Activated CD4-positive, alpha-beta memory T cell treated with anti-CD3 and anti-CD28 coated beads for 36 hours (primary cell): ENCODE data around the gene AIRE. TPM values are rescaled to one million over a fixed set of nuclear protein-coding genes. Genes with fewer than 3 reads are reported as not detected.
"Not testable (repeated sequence)": the region's sequence is repeated elsewhere in the genome, so short reads cannot be mapped to it uniquely, and the experiment has no call there.

Experiments used
- CTCF ChIA-PET: fragments of 350-600 bp; sonication (Branson Sonifier 250); formaldehyde crosslinking; loops from one replicate; lab custom pipeline; 2021; ENCODE audit warnings: antibody characterized with exemption, inconsistent platforms; lab: Charles Lee
- POLR2A ChIA-PET: fragments of 350-600 bp; sonication (Branson Sonifier 250); formaldehyde crosslinking; loops from one replicate; lab custom pipeline; 2021; ENCODE audit warnings: antibody characterized with exemption; lab: Charles Lee
- DNase-seq: peaks from one replicate; pipeline ENCODE4 v3.0.0-alpha.2; 2020
- H3K27ac Mint-ChIP-seq: one replicate; pipeline ENCODE4 v1.8.0; 2021; ENCODE audit warnings: mixed read lengths
- H3K27me3 Mint-ChIP-seq: one replicate; pipeline ENCODE4 v1.8.0; 2021; ENCODE audit warnings: mixed read lengths
- H3K36me3 Mint-ChIP-seq: one replicate; pipeline ENCODE4 v1.8.0; 2021; ENCODE audit warnings: mixed read lengths
- H3K4me1 Mint-ChIP-seq: one replicate; pipeline ENCODE4 v1.8.0; 2021; ENCODE audit warnings: low read depth, mixed read lengths
- H3K4me3 Mint-ChIP-seq: one replicate; pipeline ENCODE4 v1.8.0; 2021; ENCODE audit warnings: mild to moderate bottlenecking, mixed read lengths
- H3K9me3 Mint-ChIP-seq: one replicate; pipeline ENCODE4 v1.8.0; 2021; ENCODE audit warnings: mixed read lengths
- intact Hi-C: fragments of 100-400 bp; cut with micrococcal nuclease; formaldehyde crosslinking; loops from one replicate; pipeline ENCODE4 v1.15.1; 2023
- total RNA-seq, 2 experiments: library from RNA; stranded (reverse); gene quantifications; one replicate each; pipeline ENCODE4 v1.2.3, GENCODE V29; 2021

The AIRE gene
- total RNA-seq = not detected

DNA sequence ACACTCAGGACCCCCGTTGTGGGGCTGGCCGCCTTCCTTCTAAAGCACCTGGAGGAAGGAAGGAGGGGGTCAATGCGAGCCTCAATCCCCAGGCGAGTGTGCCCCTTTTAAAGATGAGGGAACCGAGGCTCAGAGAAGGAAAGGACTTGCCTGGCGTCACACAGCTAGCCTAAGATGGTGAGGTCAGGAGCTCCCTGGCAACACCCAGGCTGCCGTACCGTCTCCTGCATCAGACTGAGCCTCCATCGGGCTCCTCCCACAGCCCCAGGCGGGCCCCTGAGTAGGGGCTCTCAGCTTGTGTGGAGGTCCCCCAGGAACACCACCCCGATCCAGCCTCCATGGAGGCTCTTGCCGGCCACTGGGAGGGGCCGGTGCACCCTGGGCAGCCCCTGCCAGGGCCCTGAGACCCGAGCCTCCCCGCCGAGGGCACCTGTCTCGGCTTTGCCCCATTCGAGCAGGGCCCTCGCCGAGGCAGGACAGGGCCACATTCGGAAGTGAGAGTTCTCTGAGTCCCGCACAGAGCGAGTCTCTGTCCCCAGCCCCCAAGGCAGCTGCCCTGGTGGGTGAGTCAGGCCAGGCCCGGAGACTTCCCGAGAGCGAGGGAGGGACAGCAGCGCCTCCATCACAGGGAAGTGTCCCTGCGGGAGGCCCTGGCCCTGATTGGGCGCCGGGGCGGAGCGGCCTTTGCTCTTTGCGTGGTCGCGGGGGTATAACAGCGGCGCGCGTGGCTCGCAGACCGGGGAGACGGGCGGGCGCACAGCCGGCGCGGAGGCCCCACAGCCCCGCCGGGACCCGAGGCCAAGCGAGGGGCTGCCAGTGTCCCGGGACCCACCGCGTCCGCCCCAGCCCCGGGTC is at the start of gene AIRE:
AIRE (plus strand) TSS at position 739 of the 855 bp plus-strand sequence. CDS start 131 bp downstream, outside the sequence.
- no peak for DNase-seq
- Mint-ChIP-seq H3K27ac (no peak within 1 kb of the TSS), H3K27me3 (peaks cover 3% of the 10 kb centered on the region), H3K4me3 (no peak within 1 kb of the TSS), H3K4me1 (no peaks in the 10 kb centered on the region), H3K9me3 (no peaks in the 10 kb centered on the region), H3K36me3 (no peaks in the 10 kb centered on the region)
- intact Hi-C loops = no loop called here
- ChIA-PET CTCF (no interaction called here), POLR2A (no interaction called here)

GRCh38 chr21:44240353-44240752 is 45.3 kb upstream of the AIRE start:
- CTCF ChIA-PET, H3K4me3 Mint-ChIP-seq, H3K4me1 Mint-ChIP-seq, POLR2A ChIA-PET, H3K9me3 Mint-ChIP-seq, intact Hi-C loops, H3K27ac Mint-ChIP-seq, H3K36me3 Mint-ChIP-seq, DNase-seq, H3K27me3 Mint-ChIP-seq: not testable (repeated sequence)

DNA sequence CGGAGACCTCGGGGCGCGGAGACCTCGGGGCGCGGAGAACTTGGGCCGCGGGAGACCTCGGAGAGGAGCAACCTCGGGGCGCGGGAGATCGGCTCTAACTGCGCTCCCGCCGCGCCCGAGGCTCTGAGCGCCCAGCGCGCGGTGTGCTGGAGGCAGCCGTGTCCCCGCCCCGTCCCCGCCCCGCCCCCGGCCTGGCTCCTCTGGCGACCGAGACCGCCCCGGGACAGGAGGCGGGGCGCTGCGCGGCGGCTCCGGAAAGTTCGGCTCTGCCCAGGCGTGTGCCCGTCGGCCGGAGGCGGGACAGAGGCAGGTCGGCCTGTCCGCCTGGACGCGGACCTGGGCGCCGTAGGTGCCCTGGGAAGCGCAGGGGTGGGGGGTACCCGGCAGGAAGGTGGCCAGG is 44.8 kb upstream of the AIRE start, which contains the start of gene ICOSLG:
ICOSLG (minus strand) TSS at position 102 of the 400 bp plus-strand sequence. CDS start 126 bp downstream, outside the sequence.
- H3K27ac Mint-ChIP-seq, DNase-seq, CTCF ChIA-PET, H3K4me3 Mint-ChIP-seq, H3K27me3 Mint-ChIP-seq, intact Hi-C loops, H3K36me3 Mint-ChIP-seq, POLR2A ChIA-PET, H3K4me1 Mint-ChIP-seq, H3K9me3 Mint-ChIP-seq: not testable (repeated sequence)

DNA sequence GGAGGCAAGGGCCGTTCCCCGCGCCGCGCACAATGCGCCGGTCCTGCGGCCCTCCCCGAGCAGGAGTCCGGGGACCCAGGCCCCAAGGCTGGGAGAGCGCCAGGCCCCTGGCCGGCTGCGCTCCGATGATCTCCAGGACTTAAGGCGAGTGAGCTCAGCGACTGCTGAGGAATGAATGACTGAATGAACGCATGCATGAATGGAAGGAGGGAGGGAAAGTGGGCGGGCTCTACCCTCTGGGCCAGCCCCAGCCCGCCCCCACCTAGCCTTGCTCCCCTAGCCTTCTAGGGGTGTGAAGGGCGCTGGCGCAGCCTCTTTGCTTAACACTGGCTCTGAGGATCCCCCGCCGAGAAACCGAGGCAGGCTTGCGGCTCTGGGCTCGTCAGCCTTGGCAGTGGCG is 44.4 kb upstream of the AIRE start:
- H3K27ac Mint-ChIP-seq, H3K4me1 Mint-ChIP-seq, H3K9me3 Mint-ChIP-seq, POLR2A ChIA-PET, DNase-seq, H3K36me3 Mint-ChIP-seq, H3K4me3 Mint-ChIP-seq, CTCF ChIA-PET, intact Hi-C loops, H3K27me3 Mint-ChIP-seq: not testable (repeated sequence)

DNA sequence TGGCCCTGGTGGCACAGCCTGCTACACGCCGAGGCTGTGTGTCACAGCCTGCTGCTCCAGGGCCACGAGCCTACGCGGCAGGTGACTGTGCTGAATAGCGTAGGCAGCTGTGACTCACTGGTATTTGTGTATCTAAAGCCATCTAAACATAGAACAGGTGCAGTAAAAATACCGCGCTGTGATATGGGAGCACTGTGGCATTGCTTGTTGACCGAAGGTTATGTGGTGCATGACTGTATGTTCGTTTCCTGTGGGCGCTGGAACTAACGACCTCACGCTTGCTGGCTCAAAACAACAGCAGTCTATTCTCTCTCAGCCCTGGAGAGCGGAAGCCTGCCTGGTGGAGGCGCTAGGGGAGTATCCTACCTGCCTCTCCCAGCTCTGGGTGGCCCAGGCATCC is 41.7 kb upstream of the AIRE start:
- H3K27me3 Mint-ChIP-seq, H3K9me3 Mint-ChIP-seq, H3K4me1 Mint-ChIP-seq, H3K36me3 Mint-ChIP-seq, CTCF ChIA-PET, intact Hi-C loops, H3K4me3 Mint-ChIP-seq, DNase-seq, H3K27ac Mint-ChIP-seq, POLR2A ChIA-PET: not testable (repeated sequence)

- H3K27ac Mint-ChIP-seq, H3K9me3 Mint-ChIP-seq, H3K36me3 Mint-ChIP-seq, intact Hi-C loops, DNase-seq, H3K4me1 Mint-ChIP-seq, H3K27me3 Mint-ChIP-seq, CTCF ChIA-PET, POLR2A ChIA-PET, H3K4me3 Mint-ChIP-seq: not testable (repeated sequence)
These were observed 37.8 kb upstream of the AIRE start for GRCh38 chr21:44247904-44248303.

DNA sequence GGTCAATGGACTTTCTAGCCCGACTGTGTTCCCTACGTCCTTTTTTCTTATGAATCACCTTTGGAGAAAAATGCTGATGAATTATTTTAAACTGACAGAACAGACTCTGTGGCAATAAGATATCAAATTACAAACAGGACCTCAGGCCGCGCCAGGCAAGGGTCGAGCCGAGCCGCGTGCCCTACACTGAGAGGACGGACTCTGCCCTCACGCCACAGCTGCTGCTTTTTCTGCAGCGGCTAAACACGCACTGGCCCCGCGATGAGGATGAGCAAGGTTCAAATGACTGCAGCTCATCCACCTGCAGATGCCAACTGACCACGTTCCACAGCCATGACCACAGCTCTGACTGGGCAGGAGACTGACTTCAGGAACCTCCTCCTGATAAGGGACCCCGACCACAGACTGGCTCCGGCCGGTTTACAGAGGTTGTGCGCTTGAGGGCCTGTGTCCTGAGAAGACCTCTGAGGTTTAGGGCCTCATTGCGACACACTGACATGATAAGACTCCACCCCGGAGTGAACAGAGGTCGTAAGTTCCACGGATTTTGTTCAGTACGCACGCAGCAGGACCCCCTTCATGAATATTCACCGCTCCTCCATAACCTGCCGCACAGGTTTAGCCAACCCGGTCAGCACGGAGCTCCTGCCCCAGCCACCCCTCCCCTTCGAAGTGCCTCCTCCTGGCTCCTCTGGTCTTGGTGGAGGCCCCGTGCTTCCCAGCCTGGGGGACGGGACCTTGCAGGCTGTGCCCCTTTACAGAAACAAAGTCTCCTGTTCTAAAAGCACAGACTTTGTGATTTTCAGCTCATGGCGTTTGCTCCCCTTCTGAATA is 36.3 kb upstream of the AIRE start:
- CTCF ChIA-PET, H3K36me3 Mint-ChIP-seq, H3K27me3 Mint-ChIP-seq, POLR2A ChIA-PET, H3K9me3 Mint-ChIP-seq, H3K4me1 Mint-ChIP-seq, H3K4me3 Mint-ChIP-seq, H3K27ac Mint-ChIP-seq, DNase-seq, intact Hi-C loops: not testable (repeated sequence)

GRCh38 chr21:44253832-44254710 is 31.6 kb upstream of the AIRE start:
- ChIA-PET POLR2A (no interaction called here), CTCF (no interaction called here)
- Mint-ChIP-seq H3K4me3 (no peak overlapping the region), H3K9me3 (no peaks in the 10 kb centered on the region), H3K36me3 (no peaks in the 10 kb centered on the region), H3K27me3 (peaks cover 2% of the 10 kb centered on the region), H3K4me1 (peaks cover 2% of the 10 kb centered on the region), H3K27ac (no peak overlapping the region)
- DNase-seq = no peak
- intact Hi-C loops = no loop called here

DNA sequence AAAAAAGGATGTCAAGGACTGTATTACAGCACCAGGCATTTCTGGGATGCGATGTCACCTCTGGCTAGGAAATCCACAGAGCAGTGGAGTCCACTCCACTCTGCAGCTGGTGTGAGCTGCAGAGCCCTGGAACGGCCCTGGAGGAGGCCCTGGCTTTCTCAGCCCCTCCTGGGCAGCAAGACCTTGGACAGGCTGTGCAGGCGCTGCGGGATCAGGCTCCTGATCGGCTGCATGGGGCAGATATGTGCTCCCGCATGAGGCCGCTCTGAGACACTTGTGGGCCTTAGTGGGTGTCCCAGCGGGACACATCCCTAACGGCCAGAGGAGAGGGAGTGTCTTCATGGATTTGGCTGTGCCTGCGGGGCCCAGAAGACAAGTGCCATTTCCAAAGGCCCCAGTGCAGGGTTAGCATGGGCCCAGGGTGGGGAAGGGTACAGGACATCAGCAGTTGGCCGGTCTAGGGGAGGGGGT is 30.1 kb upstream of the AIRE start:
- Mint-ChIP-seq H3K4me1 (peaks cover 2% of the 10 kb centered on the region), H3K27me3 (peaks cover 2% of the 10 kb centered on the region), H3K4me3 (no peak overlapping the region), H3K9me3 (no peaks in the 10 kb centered on the region), H3K27ac (no peak overlapping the region), H3K36me3 (no peaks in the 10 kb centered on the region)
- POLR2A ChIA-PET = no interaction called here
- intact Hi-C loops = no loop called here
- no peak for DNase-seq
- CTCF ChIA-PET = no interaction called here

DNA sequence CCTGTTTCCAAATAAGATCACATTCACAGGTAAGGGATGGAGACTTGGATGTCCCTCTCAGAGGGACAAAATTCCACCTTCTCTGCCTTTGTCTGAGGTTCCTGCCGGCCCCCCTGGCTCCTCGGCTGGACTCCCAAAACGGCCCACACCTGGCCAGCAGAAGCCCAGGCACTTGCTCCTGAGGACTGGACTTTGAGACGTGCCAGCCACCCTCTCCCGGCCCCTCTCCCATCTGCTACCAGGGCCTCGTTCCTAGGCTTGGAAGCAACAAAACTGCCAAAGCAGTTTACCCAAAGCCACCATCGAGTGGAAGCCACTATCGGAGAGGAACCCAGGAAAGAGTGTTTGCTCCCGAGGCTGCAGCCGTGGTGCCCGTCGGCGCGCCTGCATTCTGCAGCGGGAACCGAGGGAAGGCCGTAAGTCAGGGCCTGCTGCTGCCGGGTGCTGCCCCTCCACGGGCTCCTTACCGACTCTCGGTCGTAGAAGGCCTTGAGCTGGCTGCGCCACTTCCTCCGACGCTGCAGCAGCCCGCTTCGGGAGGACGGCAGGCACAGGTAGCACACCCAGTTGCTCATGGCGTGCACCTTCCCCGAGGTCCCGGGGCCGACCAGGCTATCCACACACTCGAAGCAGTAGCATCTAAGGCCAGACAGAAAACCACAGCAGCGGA is 27.5 kb upstream of the AIRE start:
- Mint-ChIP-seq H3K4me3 (no peak overlapping the region), H3K27ac (no peak overlapping the region), H3K36me3 (no peaks in the 10 kb centered on the region), H3K27me3 (peaks cover 2% of the 10 kb centered on the region), H3K4me1 (peaks cover 2% of the 10 kb centered on the region), H3K9me3 (no peaks in the 10 kb centered on the region)
- ChIA-PET CTCF (no interaction called here), POLR2A (no interaction called here)
- no peak for DNase-seq
- intact Hi-C loops = no loop called here

DNA sequence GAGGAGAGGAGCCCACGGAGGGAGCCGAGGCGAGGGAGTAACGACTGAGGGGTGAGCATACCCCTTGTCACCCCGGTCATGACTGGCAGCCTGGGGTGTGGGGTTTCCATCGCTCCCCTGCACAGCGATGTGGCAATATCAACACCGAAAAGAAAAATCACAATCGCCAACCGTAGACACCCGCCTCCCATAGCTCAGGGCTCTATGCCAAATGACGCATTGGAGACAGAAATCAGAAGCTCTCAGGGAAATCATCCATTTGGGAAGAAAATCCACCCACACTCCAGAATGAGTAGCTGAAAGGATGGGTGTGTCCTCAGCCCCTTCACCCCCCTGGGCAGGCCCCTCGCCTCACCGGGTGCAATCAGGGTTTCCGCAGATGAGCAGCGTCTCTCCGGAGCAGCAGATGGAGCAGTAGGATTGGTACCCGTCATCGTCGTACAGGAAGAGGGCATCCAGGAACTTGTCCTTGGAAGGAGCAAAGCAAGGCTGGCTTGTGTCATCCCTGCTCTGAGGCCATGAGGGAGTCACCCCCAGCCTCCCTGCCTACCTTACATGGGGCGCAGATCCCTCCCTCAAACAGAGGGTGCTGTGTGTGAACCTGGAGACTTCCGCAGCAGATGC is 26.5 kb upstream of the AIRE start:
- intact Hi-C loops = no loop called here
- Mint-ChIP-seq H3K27ac (no peak overlapping the region), H3K4me3 (no peak overlapping the region), H3K9me3 (no peaks in the 10 kb centered on the region), H3K27me3 (no peaks in the 10 kb centered on the region), H3K4me1 (peaks cover 2% of the 10 kb centered on the region), H3K36me3 (no peaks in the 10 kb centered on the region)
- ChIA-PET POLR2A (no interaction called here), CTCF (no interaction called here)
- no peak for DNase-seq
